Activated naive CD4-positive, alpha-beta T cell treated with anti-CD3 and anti-CD28 coated beads, Interleukin-2, amount 50 U/mL, for 24 hours (primary cell): Measurements from ENCODE around the gene ISY1.
"Not testable (repeated sequence)": the region's sequence is repeated elsewhere in the genome, so short reads cannot be mapped to it uniquely, and the experiment has no call there.

Experiments used
- H3K27ac Mint-ChIP-seq: one replicate; pipeline ENCODE4 v1.8.0; 2021; ENCODE audit warnings: mild to moderate bottlenecking, mixed read lengths
- H3K27me3 Mint-ChIP-seq: one replicate; pipeline ENCODE4 v1.8.0; 2021; ENCODE audit warnings: mixed read lengths
- H3K36me3 Mint-ChIP-seq: one replicate; pipeline ENCODE4 v1.8.0; 2021; ENCODE audit warnings: mixed read lengths
- H3K4me1 Mint-ChIP-seq: one replicate; pipeline ENCODE4 v1.8.0; 2021; ENCODE audit warnings: mixed read lengths
- H3K4me3 Mint-ChIP-seq: one replicate; pipeline ENCODE4 v1.8.0; 2021; ENCODE audit warnings: mild to moderate bottlenecking, mixed read lengths
- H3K9me3 Mint-ChIP-seq: one replicate; pipeline ENCODE4 v1.8.0; 2021; ENCODE audit warnings: mixed read lengths

ISY1 gene

DNA sequence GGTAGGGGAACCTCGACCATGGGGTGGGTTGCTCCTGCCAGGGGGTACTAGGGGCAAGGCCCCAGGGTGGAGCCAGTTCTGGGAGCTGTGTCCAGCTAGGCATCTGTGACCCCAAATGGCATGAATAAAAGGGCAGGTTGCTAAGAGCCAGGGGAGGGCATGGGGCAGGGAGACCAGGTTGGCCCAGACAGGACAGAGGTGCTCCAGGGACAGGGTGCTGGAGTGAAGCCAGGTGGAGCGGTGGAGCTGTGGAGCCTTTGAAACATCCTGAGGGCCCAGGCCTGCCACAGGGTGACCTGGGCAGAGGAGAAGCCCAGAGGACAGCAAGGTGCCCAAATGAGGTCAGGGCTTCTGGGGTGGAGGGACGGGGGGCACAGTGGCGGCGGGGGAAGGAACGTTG, 72.6 kb downstream of the ISY1 start:
- not testable (repeated sequence) for H3K4me1 Mint-ChIP-seq, H3K27ac Mint-ChIP-seq, H3K27me3 Mint-ChIP-seq, H3K4me3 Mint-ChIP-seq, H3K9me3 Mint-ChIP-seq, H3K36me3 Mint-ChIP-seq

DNA sequence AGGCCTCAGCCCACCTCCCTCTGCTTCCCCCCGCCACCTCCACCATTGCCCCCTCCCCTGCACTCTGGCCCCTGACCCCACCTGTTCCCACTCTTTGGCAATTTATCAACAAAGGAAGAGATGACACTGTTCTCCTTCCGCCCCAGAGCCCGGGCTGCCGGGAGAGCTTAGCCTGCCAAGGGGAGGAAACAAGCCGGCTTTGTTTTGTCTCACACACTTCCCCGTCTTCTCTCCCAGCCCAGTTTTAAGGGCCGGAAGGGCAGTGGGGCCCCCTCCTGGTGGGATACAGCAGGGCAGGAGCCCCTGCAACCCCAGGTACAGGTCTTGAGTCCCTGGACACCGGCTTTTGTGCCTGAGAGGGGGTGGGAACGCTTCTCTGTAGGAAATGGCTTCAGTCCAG, 73.0 kb downstream of the ISY1 start:
- H3K27me3 Mint-ChIP-seq, H3K9me3 Mint-ChIP-seq, H3K36me3 Mint-ChIP-seq, H3K4me1 Mint-ChIP-seq, H3K27ac Mint-ChIP-seq, H3K4me3 Mint-ChIP-seq: not testable (repeated sequence)

DNA sequence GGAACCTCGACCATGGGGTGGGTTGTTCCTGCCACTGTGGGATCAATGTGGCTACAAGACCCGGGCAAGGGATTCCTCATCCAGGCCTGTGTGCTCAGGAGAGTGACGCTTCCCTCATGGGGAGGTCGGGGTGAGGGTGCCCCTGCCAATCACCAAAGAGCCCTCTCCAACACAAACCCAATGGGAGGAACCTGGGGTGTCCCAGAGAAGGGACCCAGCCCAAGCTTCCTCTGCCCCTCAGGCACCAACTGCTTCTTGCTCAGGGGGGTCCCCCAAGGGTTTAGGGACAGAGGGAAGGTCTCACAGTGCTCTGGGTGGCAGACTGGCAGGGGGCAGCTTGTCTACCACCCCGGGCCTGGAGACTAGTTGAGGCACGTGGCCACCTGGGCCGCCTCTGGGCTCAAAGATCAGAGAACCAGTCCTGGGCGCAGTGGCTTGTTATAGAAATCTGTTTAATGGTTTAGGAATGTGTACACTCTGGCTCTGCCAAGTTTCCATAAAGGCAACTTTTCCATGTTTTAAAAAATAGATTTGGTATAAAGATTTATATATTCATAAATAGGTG, 73.6 kb downstream of the ISY1 start:
- peaks cover 5% of the 10 kb centered on the region for H3K4me1 Mint-ChIP-seq
- H3K27ac Mint-ChIP-seq: peak overlapping the region; percentile 74
- H3K4me3 Mint-ChIP-seq: no peak overlapping the region
- H3K27me3 Mint-ChIP-seq: no peaks in the 10 kb centered on the region
- H3K36me3 Mint-ChIP-seq: peaks cover 1% of the 10 kb centered on the region
- no peaks in the 10 kb centered on the region for H3K9me3 Mint-ChIP-seq

DNA sequence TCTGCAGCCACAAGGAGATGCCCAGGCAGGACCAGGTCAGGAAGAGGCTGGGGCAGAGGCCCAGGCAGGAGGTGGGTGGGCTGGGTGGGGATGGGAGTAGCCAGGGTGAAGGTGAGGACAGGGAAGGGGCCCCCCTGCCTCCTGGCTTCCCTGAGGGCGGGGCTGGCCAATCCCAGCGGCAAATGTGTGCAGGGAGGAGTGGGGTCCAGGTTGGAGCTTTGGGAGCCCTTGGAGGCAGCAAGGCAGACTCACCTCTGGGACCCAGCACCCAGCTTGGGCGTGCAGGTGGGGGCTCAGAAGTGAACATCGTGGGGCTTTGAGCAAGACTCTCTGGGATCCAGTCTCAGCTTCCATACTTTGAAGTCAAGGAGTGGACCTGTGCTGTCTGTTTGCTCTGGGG, 75.0 kb downstream of the ISY1 start:
- no peaks in the 10 kb centered on the region for H3K36me3 Mint-ChIP-seq
- no peak overlapping the region for H3K4me3 Mint-ChIP-seq
- H3K27ac Mint-ChIP-seq: peak overlapping the region; percentile 70
- H3K27me3 Mint-ChIP-seq: no peaks in the 10 kb centered on the region
- peaks cover 12% of the 10 kb centered on the region for H3K4me1 Mint-ChIP-seq
- no peaks in the 10 kb centered on the region for H3K9me3 Mint-ChIP-seq

DNA sequence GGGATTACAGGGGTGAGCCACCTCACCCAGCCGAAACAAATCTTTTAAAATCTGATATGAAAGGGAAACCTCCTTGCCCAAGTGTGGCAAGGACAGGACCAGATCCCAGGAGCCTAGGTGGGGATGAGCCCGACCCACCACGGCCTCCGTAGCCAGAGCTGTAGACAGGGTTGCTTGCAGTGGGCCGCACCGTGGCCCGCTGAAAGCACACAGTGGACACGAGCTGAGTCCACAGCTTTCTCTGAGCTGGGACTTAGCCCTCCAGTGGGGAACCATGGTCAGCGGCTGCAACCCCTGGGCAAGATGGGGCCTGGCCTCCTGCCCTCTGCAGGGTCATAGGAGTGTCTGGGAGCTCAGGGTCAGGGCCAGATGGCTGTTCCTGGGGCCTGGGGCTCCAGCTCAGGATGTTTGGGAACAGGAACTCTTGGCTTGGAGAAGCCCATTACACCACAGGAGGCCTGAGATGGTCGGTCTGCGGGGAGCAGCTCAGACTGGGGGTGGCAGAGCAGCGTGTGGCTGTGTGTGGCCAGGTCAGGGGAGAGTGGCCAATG, 75.6 kb downstream of the ISY1 start:
- no peaks in the 10 kb centered on the region for H3K36me3 Mint-ChIP-seq
- no peak overlapping the region for H3K4me3 Mint-ChIP-seq
- H3K4me1 Mint-ChIP-seq: peaks cover 12% of the 10 kb centered on the region
- peak overlapping the region; percentile 51 for H3K27ac Mint-ChIP-seq
- no peaks in the 10 kb centered on the region for H3K9me3 Mint-ChIP-seq
- H3K27me3 Mint-ChIP-seq: no peaks in the 10 kb centered on the region

DNA sequence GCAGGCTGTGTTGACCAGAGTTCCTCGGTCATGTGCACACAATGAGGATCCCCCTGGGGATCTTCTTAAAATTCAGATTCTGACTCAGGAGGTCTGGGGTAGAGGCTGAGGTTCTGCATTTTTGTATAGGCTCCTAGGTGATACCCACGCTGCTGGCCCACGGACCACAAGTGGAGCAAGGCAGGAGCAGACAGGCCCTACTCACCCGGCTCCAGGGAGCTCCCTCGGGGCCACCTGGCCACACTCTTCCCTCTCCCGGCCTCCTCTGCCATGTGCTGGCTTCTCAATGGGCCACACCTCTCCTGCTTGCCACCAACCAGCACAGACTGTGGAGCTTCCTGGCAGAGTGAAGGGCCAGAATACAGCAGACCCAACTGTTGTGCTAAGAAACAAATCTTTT, 76.4 kb downstream of the ISY1 start:
- Mint-ChIP-seq H3K4me3 (no peak overlapping the region), H3K36me3 (no peaks in the 10 kb centered on the region), H3K27me3 (no peaks in the 10 kb centered on the region), H3K27ac (no peak overlapping the region), H3K4me1 (peaks cover 12% of the 10 kb centered on the region), H3K9me3 (no peaks in the 10 kb centered on the region)

DNA sequence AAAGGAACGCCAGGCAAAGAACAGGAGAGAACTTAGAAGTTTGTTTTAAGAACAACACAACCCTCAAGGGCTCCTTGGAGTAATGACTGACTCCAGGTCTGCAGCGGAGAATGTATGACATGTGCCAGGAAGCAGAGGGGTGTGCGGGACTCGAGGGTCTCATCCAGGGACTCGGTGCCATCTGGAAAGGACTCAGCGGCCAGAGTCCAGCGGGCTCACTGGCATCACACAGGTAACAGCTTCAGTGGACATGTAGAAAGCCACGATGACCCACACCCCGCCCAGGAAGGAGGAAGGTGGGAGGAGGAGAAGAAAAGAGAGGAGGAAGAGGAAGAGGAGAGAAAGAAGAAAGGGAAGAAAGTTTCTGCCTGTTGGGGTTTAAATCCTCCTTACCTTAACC, 78.8 kb downstream of the ISY1 start:
- Mint-ChIP-seq H3K4me1 (peaks cover 12% of the 10 kb centered on the region), H3K27ac (peak overlapping the region; percentile 44), H3K9me3 (no peaks in the 10 kb centered on the region), H3K36me3 (no peaks in the 10 kb centered on the region), H3K4me3 (no peak overlapping the region), H3K27me3 (no peaks in the 10 kb centered on the region)

DNA sequence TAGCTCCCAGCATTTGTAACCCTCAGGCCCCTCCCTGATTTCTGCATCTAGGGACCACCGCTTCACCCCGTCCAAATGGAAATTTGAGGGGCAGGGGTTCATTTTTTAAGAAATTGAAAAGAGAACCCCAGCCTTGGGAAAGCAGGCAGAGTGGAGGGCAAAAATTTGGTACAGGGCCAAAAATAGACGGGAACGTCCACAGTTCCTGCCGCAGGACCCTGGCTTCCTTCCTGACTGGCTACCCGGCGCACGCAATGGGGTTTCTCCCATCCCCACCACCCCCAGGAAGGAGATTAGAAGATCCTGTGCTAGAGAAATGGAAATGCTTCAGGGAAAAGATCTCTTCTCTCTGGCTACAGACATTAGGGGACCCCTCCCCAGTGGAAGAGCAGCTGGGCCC, 79.4 kb downstream of the ISY1 start:
- no peaks in the 10 kb centered on the region for H3K9me3 Mint-ChIP-seq
- no peaks in the 10 kb centered on the region for H3K27me3 Mint-ChIP-seq
- no peaks in the 10 kb centered on the region for H3K36me3 Mint-ChIP-seq
- no peak overlapping the region for H3K27ac Mint-ChIP-seq
- peaks cover 12% of the 10 kb centered on the region for H3K4me1 Mint-ChIP-seq
- no peak overlapping the region for H3K4me3 Mint-ChIP-seq

DNA sequence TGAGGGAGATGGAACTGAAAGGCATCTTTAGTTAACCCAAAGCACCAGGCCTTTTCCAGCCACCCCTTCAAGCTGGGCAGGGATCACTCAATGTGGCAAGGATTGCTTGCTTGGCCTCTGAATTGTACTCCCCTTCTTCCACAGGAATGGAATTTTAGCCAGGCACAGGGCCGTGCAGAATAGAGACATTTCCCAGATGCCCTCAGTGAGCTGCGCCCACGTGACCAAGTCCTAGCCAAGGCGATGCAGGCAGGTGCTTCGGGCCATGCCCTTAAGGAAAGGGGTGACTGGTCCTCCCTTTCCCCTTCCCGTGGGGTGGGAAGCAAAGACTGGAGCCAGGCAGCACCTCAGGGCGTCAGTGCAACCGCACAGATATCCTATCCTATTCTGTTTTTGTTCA, 82.4 kb downstream of the ISY1 start:
- no peak overlapping the region for H3K4me3 Mint-ChIP-seq
- H3K27ac Mint-ChIP-seq: no peak overlapping the region
- no peaks in the 10 kb centered on the region for H3K9me3 Mint-ChIP-seq
- H3K4me1 Mint-ChIP-seq: peaks cover 9% of the 10 kb centered on the region
- no peaks in the 10 kb centered on the region for H3K27me3 Mint-ChIP-seq
- no peaks in the 10 kb centered on the region for H3K36me3 Mint-ChIP-seq
